ENCODE measurements around the gene HBS1L. TPM values are rescaled to one million over a fixed set of nuclear protein-coding genes. Genes with fewer than 3 reads are reported as not detected.

Gene HBS1L
- total and polyA plus RNA-seq, 9 donors = 38.0 to 62.7 (median 43.4) TPM

DNA sequence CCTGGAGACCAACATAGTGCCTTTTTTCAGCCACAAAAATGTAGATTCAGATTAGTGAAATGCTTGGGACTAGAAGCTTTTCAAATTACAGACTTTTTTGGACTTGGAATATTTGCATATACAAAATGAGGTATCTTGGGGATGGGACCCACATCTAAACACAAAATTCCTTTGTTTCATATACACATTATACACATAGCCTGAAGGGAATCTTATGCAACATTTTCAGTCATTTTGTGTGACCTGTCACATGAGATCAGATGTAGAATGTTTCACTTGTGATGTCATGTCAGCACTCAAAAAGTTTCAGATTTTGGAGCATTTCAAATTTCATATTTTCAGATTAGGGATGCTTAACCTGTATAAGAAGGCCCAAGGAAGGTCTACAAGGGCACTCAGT, 60.2 kb downstream of the HBS1L start:
- Histone ChIP-seq H3K9me3 (replicated peaks; ENCODE audit: control insufficient read depth, low read depth, low read length) (no peaks in the 10 kb centered on the region), H3K27me3 (ENCODE audit: control insufficient read depth, insufficient read depth, low read length) (no peaks in the 10 kb centered on the region), H3K27ac (ENCODE audit: low read length) (no peak overlapping the region), H3K36me3 (ENCODE audit: control insufficient read depth, insufficient read depth, low read length) (peaks cover 4% of the 10 kb centered on the region), H3K4me1 (ENCODE audit: control insufficient read depth, insufficient read depth, low read length) (no peaks in the 10 kb centered on the region), H3K4me3 (ENCODE audit: low read length) (no peak overlapping the region)
- no peak for DNase-seq

DNA sequence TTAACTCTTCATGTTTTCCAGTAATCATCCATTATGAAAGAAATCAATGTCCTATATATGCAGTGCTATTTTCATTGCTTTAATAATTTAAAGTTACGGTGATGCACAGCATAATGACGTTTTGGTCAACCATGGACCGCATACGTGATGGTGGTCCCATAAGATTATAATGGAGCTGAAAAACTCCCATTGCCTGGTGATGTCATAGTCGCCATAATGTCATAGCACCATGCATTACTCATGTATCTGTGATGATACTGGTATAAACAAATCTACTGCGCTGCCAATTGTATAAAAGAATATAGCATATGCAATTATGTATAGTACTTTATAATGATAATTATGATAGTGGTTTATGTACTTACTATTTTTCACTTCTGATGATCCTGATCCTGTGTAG, 62.5 kb downstream of the HBS1L start:
- Histone ChIP-seq H3K4me1 (ENCODE audit: control insufficient read depth, insufficient read depth, low read length) (no peaks in the 10 kb centered on the region), H3K27ac (ENCODE audit: low read length) (no peak overlapping the region), H3K9me3 (replicated peaks; ENCODE audit: control insufficient read depth, low read depth, low read length) (no peaks in the 10 kb centered on the region), H3K27me3 (ENCODE audit: control insufficient read depth, insufficient read depth, low read length) (no peaks in the 10 kb centered on the region), H3K4me3 (ENCODE audit: low read length) (no peak overlapping the region), H3K36me3 (ENCODE audit: control insufficient read depth, insufficient read depth, low read length) (peaks cover 3% of the 10 kb centered on the region)
- DNase-seq = no peak
- 90% methylated on average over 2 of the region's 6 CpGs for WGBS (ENCODE audit: insufficient coverage)

DNA sequence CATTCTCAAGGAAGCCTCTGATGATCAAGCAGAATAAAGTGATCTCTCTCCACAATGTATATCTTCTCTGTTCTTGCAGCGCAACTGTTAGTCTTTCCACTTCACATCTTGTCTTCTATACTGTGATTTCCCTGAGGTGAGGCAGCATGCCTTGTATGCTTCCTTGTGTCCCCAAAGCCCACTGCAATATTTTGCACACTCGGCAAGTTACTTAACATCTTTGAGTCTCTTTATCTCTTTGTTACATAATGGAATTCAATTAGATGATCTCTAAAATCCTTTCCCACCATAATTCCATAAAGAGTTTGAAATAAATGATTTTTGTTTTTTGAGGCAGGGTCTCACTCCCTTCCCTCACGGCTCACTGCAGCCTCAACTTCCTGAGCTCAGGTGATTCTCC, 64.4 kb downstream of the HBS1L start:
- DNase-seq = no peak
- H3K27ac ChIP-seq (ENCODE audit: low read length) = no peak overlapping the region
- H3K4me1 ChIP-seq (ENCODE audit: control insufficient read depth, insufficient read depth, low read length) = no peaks in the 10 kb centered on the region
- no peak overlapping the region for H3K4me3 ChIP-seq (ENCODE audit: low read length)
- WGBS (ENCODE audit: insufficient coverage) = 100% methylated on average over 1 of the region's 3 CpGs
- no peaks in the 10 kb centered on the region for H3K27me3 ChIP-seq (ENCODE audit: control insufficient read depth, insufficient read depth, low read length)
- H3K36me3 ChIP-seq (ENCODE audit: control insufficient read depth, insufficient read depth, low read length) = peaks cover 2% of the 10 kb centered on the region
- no peaks in the 10 kb centered on the region for H3K9me3 ChIP-seq (replicated peaks; ENCODE audit: control insufficient read depth, low read depth, low read length)

DNA sequence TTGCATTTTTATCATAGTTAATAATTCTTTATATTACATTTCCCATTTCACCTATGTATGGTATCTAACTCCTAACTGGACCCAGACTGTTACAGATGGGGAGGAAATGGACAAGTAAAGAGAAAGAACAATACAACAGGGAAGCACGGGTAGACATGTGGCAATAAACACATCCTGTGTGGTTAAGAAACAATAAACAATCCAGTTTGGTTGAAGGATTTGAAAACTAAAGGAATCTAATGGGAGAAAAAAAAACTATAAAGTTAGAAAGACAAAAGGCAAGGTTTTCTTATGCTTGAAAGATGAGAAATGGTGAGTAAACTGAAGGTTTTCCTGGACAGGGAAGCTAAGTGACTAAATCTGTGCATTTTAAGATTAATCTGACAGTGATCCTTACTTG, 69.8 kb downstream of the HBS1L start:
- Histone ChIP-seq H3K27ac (ENCODE audit: low read length) (no peak overlapping the region), H3K4me3 (ENCODE audit: low read length) (no peak overlapping the region), H3K4me1 (ENCODE audit: control insufficient read depth, insufficient read depth, low read length) (no peaks in the 10 kb centered on the region), H3K27me3 (ENCODE audit: control insufficient read depth, insufficient read depth, low read length) (no peaks in the 10 kb centered on the region), H3K9me3 (replicated peaks; ENCODE audit: control insufficient read depth, low read depth, low read length) (no peaks in the 10 kb centered on the region), H3K36me3 (ENCODE audit: control insufficient read depth, insufficient read depth, low read length) (peaks cover 18% of the 10 kb centered on the region)
- WGBS (ENCODE audit: insufficient coverage) = no CpG with 5 or more reads among the region's 1 CpG
- no peak for DNase-seq

DNA sequence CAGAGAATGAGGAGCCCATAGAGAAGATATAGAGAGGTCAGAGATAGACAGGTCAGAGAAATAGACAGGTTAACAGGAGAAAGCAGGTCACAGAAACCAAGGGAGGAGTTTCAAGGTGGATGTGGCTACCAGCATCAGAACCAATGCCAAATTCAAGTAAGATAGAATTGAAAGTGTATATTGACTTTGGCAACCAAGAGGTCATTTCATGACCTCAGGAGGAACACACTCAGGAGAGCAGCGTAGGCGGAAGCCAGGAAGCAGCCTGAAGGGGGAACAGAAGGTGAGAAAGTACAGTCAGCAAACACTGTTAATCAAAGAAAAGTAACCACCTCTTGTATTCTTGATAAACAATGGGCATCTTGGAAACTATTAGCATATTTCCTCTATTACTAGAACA, 70.8 kb downstream of the HBS1L start:
- WGBS (ENCODE audit: insufficient coverage) = no CpG with 5 or more reads among the region's 2 CpGs
- Histone ChIP-seq H3K27ac (ENCODE audit: low read length) (no peak overlapping the region), H3K27me3 (ENCODE audit: control insufficient read depth, insufficient read depth, low read length) (no peaks in the 10 kb centered on the region), H3K4me3 (ENCODE audit: low read length) (no peak overlapping the region), H3K9me3 (replicated peaks; ENCODE audit: control insufficient read depth, low read depth, low read length) (no peaks in the 10 kb centered on the region), H3K36me3 (ENCODE audit: control insufficient read depth, insufficient read depth, low read length) (peaks cover 20% of the 10 kb centered on the region), H3K4me1 (ENCODE audit: control insufficient read depth, insufficient read depth, low read length) (no peaks in the 10 kb centered on the region)
- no peak for DNase-seq

DNA sequence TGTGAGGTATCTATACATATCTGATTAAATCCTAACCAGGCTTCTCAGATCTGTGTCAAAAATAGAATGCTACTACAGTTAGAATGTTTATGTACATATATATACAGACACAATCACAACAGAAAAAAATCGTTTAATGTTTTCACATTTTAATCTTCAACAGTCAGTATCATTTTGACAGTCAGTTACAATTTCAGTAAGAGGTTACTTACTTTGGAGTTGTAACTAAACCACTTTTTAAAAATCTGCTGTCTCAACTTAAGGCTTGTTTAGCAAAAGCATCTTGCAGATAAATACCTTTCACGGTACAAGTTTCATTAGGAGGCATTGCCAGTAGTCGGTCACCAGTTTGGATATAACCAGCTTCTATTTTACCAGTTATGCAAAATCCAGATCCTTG, 72.5 kb downstream of the HBS1L start:
- H3K4me3 ChIP-seq (ENCODE audit: low read length) = no peak overlapping the region
- no peaks in the 10 kb centered on the region for H3K27me3 ChIP-seq (ENCODE audit: control insufficient read depth, insufficient read depth, low read length)
- H3K9me3 ChIP-seq (replicated peaks; ENCODE audit: control insufficient read depth, low read depth, low read length) = no peaks in the 10 kb centered on the region
- peaks cover 20% of the 10 kb centered on the region for H3K36me3 ChIP-seq (ENCODE audit: control insufficient read depth, insufficient read depth, low read length)
- WGBS (ENCODE audit: insufficient coverage) = 100% methylated on average over 2 of the region's 3 CpGs
- no peak overlapping the region for H3K27ac ChIP-seq (ENCODE audit: low read length)
- no peaks in the 10 kb centered on the region for H3K4me1 ChIP-seq (ENCODE audit: control insufficient read depth, insufficient read depth, low read length)
- DNase-seq = no peak

DNA sequence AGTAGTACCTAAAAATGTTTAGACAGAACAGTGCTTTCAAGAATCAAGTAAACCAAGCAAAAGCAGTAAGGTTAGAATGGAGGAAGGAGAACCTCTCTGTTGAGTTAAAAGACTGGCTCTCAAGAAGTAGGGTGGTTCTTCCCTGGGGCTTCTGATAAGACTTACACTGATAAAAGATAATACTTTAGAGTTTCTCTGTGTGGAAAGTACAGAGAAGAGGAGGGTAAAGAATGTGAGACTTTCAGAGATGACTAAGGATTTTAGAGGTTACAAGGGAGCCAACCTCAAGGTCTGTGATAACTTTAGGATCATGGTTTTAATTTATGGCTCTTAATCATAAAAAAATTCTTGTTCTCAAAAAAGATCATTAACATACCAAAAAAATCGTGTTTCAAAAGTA, 73.8 kb downstream of the HBS1L start:
- Histone ChIP-seq H3K36me3 (ENCODE audit: control insufficient read depth, insufficient read depth, low read length) (peaks cover 23% of the 10 kb centered on the region), H3K27me3 (ENCODE audit: control insufficient read depth, insufficient read depth, low read length) (no peaks in the 10 kb centered on the region), H3K4me1 (ENCODE audit: control insufficient read depth, insufficient read depth, low read length) (no peaks in the 10 kb centered on the region), H3K4me3 (ENCODE audit: low read length) (no peak overlapping the region), H3K9me3 (replicated peaks; ENCODE audit: control insufficient read depth, low read depth, low read length) (no peaks in the 10 kb centered on the region), H3K27ac (ENCODE audit: low read length) (no peak overlapping the region)
- no peak for DNase-seq
- no CpG with 5 or more reads among the region's 1 CpG for WGBS (ENCODE audit: insufficient coverage)

DNA sequence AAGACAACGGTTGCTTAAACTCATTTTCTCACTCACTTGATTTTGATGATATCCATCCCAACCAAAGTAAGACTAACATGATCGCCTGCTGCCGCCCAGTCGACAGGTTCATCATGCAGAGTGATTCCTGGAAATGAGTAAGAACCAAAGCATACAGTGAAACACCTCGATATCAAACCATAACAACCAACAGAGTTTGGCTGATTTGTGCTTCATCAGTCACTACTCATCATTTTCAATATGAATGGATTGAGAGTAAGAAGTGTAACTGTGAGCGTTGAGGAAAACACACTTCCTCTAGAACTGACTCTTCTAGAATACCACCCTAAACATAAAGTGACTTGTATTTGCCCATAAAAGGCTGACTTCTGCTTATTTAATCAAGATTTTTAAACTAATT, 75.5 kb downstream of the HBS1L start:
- no CpG with 5 or more reads among the region's 6 CpGs for WGBS (ENCODE audit: insufficient coverage)
- no peak overlapping the region for H3K27ac ChIP-seq (ENCODE audit: low read length)
- peaks cover 18% of the 10 kb centered on the region for H3K36me3 ChIP-seq (ENCODE audit: control insufficient read depth, insufficient read depth, low read length)
- DNase-seq = no peak
- H3K4me1 ChIP-seq (ENCODE audit: control insufficient read depth, insufficient read depth, low read length) = no peaks in the 10 kb centered on the region
- no peaks in the 10 kb centered on the region for H3K9me3 ChIP-seq (replicated peaks; ENCODE audit: control insufficient read depth, low read depth, low read length)
- no peak overlapping the region for H3K4me3 ChIP-seq (ENCODE audit: low read length)
- H3K27me3 ChIP-seq (ENCODE audit: control insufficient read depth, insufficient read depth, low read length) = no peaks in the 10 kb centered on the region

DNA sequence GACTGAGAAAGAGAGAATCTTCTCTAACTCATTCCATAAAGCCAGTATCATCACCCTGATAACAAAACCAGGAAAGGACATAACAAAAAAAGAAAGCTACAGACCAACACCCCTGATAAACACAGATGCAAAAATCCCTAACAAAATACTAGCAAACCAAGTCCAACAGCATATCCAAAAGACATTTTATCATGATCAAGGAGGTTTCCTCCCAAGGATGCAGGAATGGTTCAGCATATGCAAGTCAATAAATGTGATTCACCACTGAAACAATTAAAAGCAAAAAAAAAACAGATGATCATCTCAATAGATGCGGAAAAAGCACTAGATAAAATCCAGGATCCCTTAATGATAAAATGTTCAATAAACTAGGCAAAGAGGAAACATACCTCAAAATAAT, 80.3 kb downstream of the HBS1L start:
- Histone ChIP-seq H3K4me1 (ENCODE audit: control insufficient read depth, insufficient read depth, low read length) (no peaks in the 10 kb centered on the region), H3K27me3 (ENCODE audit: control insufficient read depth, insufficient read depth, low read length) (no peaks in the 10 kb centered on the region), H3K4me3 (ENCODE audit: low read length) (no peak overlapping the region), H3K9me3 (replicated peaks; ENCODE audit: control insufficient read depth, low read depth, low read length) (no peaks in the 10 kb centered on the region), H3K27ac (ENCODE audit: low read length) (no peak overlapping the region), H3K36me3 (ENCODE audit: control insufficient read depth, insufficient read depth, low read length) (peaks cover 10% of the 10 kb centered on the region)
- DNase-seq = no peak
- WGBS (ENCODE audit: insufficient coverage) = no CpG with 5 or more reads among the region's 1 CpG

DNA sequence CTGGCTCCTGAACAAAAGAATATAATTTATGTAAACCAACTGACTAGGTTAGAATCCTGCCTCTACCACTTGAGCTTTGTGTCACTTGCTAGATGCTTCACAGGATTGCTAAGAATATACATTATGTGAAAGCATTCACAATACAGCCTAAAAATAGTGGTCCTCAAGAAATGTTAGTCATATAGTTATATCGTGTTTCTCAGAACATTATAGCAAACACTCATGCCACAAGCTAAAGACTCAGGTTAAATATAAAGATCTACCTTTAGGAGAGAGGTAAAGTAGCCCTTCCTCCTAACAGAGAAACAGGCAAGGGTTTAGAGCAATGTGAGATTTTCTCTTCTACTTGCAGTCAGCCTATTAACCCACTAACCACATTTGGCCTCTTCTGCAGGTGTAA, 86.9 kb downstream of the HBS1L start:
- Histone ChIP-seq H3K9me3 (replicated peaks; ENCODE audit: control insufficient read depth, low read depth, low read length) (no peaks in the 10 kb centered on the region), H3K27ac (ENCODE audit: low read length) (no peak overlapping the region), H3K4me3 (ENCODE audit: low read length) (no peak overlapping the region), H3K4me1 (ENCODE audit: control insufficient read depth, insufficient read depth, low read length) (no peaks in the 10 kb centered on the region), H3K36me3 (ENCODE audit: control insufficient read depth, insufficient read depth, low read length) (peaks cover 13% of the 10 kb centered on the region), H3K27me3 (ENCODE audit: control insufficient read depth, insufficient read depth, low read length) (no peaks in the 10 kb centered on the region)
- DNase-seq = no peak
- no CpG with 5 or more reads among the region's 1 CpG for WGBS (ENCODE audit: insufficient coverage)

DNA sequence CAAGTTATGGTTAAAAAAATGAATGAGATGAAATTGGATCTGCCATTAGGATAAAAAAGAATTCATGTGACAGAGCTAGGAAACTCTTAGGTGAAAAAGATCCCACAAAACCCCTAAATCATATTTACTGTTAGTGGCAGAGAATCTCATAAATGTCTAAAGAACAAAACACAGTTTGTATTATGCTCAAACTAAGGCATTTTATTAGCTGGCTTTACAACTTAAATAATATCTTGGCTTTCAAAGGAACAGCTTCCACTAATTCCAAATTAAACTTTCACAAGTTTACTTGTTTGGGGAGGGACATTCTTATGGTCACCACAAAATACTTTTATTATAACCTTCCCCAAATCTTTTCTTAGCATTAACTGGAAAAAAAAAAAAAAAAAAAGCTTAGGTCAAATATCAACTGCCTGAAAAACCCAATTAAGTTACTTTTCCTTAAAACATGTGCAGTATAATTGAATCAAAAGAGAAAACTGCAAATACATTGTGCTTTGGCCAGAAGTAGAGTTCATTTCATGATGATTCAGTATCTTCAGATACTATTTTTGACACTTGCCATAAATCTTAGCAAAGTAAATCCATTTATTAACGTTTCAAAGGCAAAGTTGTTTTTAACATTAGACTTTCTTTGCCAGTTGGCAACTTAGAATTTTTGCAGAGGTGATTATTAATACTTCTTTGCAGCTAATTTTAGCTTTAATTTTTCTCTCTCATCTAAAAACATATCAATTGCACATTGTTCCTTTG, 90.0 kb downstream of the HBS1L start:
- Histone ChIP-seq H3K4me1 (ENCODE audit: control insufficient read depth, insufficient read depth, low read length) (no peaks in the 10 kb centered on the region), H3K9me3 (replicated peaks; ENCODE audit: control insufficient read depth, low read depth, low read length) (no peaks in the 10 kb centered on the region), H3K27me3 (ENCODE audit: control insufficient read depth, insufficient read depth, low read length) (no peaks in the 10 kb centered on the region), H3K27ac (ENCODE audit: low read length) (no peak overlapping the region), H3K4me3 (ENCODE audit: low read length) (no peak overlapping the region), H3K36me3 (ENCODE audit: control insufficient read depth, insufficient read depth, low read length) (peaks cover 14% of the 10 kb centered on the region)
- no CpG with 5 or more reads among the region's 1 CpG for WGBS (ENCODE audit: insufficient coverage)
- no peak for DNase-seq

Measured in muscle of leg (tissue), 11 donors.